Astrocyte (in vitro differentiated cells and primary cell): ENCODE results near the gene CHAD.

ENCODE experiments used
- CTCF ChIP-seq: IDR thresholded peaks from 2 replicates; pipeline ENCODE4 v1.5.1; 2011; ENCODE audit warnings: low read depth, mild to moderate bottlenecking, inconsistent platforms, low read length, moderate library complexity; ENCODE audit not compliant: insufficient read depth
- EZH2 ChIP-seq: IDR thresholded peaks from 2 replicates; pipeline ENCODE4 v1.6.1; 2012; ENCODE audit warnings: mild to moderate bottlenecking, low read length, inconsistent platforms; ENCODE audit not compliant: insufficient read depth

GRCh38 chr17:50484386-50485155 is 15.9 kb upstream of the CHAD start:
- TF ChIP-seq CTCF: no peak
- no peak for TF ChIP-seq EZH2
